PC-3 (cell line): ENCODE data around the gene NDUFA5. TPM values are rescaled to one million over a fixed set of nuclear protein-coding genes. Genes with fewer than 3 reads are reported as not detected.

Source experiments
- ATAC-seq: fragments of 200-7000 bp; cut with Tn5 transposase; 2 replicates; pipeline ENCODE4 v1.9.1; 2020; ENCODE audit warnings: mild to moderate bottlenecking, moderate library complexity
- BruUV-seq: library from RNA; stranded (reverse); fragments of 400-500 nt; replicated peaks from 2 replicates; lab custom pipeline; 2021; lab: Mats Ljungman, UMichigan
- CTCF ChIA-PET: fragments of 300-600 bp; sonication (Branson Sonifier 250); formaldehyde crosslinking; loops from one replicate; lab custom pipeline; 2022; ENCODE audit warnings: antibody characterized with exemption; lab: Charles Lee
- POLR2A ChIA-PET: fragments of 300-600 bp; sonication (Branson Sonifier 250); formaldehyde crosslinking; loops from one replicate; lab custom pipeline; 2022; ENCODE audit warnings: antibody characterized with exemption; ENCODE audit not compliant: unreplicated experiment; lab: Charles Lee
- DNase-seq: peaks from one replicate; pipeline ENCODE4 v3.0.0-alpha.2; 2015
- H2AFZ ChIP-seq: fragments of 300-600 bp; sonication (generic); 2 replicates; pipeline ENCODE4 v1.6.0; 2016; ENCODE audit warnings: antibody characterized with exemption, low read length
- H3F3A ChIP-seq: fragments of 300-600 bp; sonication (generic); one replicate; pipeline ENCODE4 v1.6.0; 2017; ENCODE audit warnings: antibody characterized with exemption, low read length, control low read depth, mild to moderate bottlenecking; ENCODE audit not compliant: unreplicated experiment
- H3K27ac ChIP-seq: fragments of 300-600 bp; sonication (generic); 2 replicates; pipeline ENCODE4 v1.5.1; 2016; ENCODE audit warnings: mild to moderate bottlenecking, low read length
- H3K27me3 ChIP-seq: fragments of 300-600 bp; sonication (generic); 2 replicates; pipeline ENCODE4 v1.6.1; 2016; ENCODE audit warnings: low read length, mixed read lengths
- H3K36me3 ChIP-seq: fragments of 300-600 bp; sonication (generic); 2 replicates; pipeline ENCODE4 v1.6.1; 2016; ENCODE audit warnings: low read depth, mixed run types, low read length, mixed read lengths
- H3K4me1 ChIP-seq: fragments of 300-600 bp; sonication (generic); 2 replicates; pipeline ENCODE4 v1.5.1; 2016; ENCODE audit warnings: low read length; ENCODE audit not compliant: insufficient read depth
- H3K4me2 ChIP-seq: fragments of 300-600 bp; sonication (generic); 2 replicates; pipeline ENCODE4 v1.6.0; 2016; ENCODE audit warnings: low read length
- H3K4me3 ChIP-seq: fragments of 300-600 bp; sonication (generic); 2 replicates; pipeline ENCODE4 v1.5.1; 2016; ENCODE audit warnings: mild to moderate bottlenecking, low read length, mixed read lengths
- H3K79me2 ChIP-seq: fragments of 300-600 bp; sonication (generic); 2 replicates; pipeline ENCODE4 v1.6.1; 2017; ENCODE audit warnings: low read length, mixed read lengths
- H3K9ac ChIP-seq: fragments of 300-600 bp; sonication (generic); 2 replicates; pipeline ENCODE4 v1.6.0; 2016; ENCODE audit warnings: mild to moderate bottlenecking, low read length
- H3K9me2 ChIP-seq: fragments of 300-600 bp; sonication (generic); replicated peaks from 2 replicates; pipeline ENCODE4 v1.6.1; 2016; ENCODE audit warnings: mixed run types, low read length, mixed read lengths
- H3K9me3 ChIP-seq: fragments of 300-600 bp; sonication (generic); 2 replicates; pipeline ENCODE4 v1.6.1; 2016; ENCODE audit warnings: low read length, mixed read lengths
- H4K20me1 ChIP-seq: fragments of 300-600 bp; sonication (generic); 2 replicates; pipeline ENCODE4 v1.6.1; 2016; ENCODE audit warnings: low read length, mixed read lengths
- CTCF ChIP-seq: fragments of 300-600 bp; sonication (generic); conservative IDR thresholded peaks from 2 replicates; pipeline ENCODE4 v1.5.1; 2017; ENCODE audit warnings: antibody characterized with exemption, low read depth, mild to moderate bottlenecking, low read length
- EZH2 ChIP-seq: fragments of 300-600 bp; sonication (generic); IDR thresholded peaks from one replicate; pipeline ENCODE4 v1.6.1; 2017; ENCODE audit warnings: antibody characterized with exemption, mild to moderate bottlenecking, low read length; ENCODE audit not compliant: unreplicated experiment
- EZH2phosphoT487 ChIP-seq: fragments of 300-600 bp; sonication (generic); IDR thresholded peaks from 2 replicates; pipeline ENCODE4 v1.6.1; 2018; ENCODE audit warnings: mild to moderate bottlenecking, antibody characterized with exemption, low read length, borderline replicate concordance
- intact Hi-C: fragments of 100-400 bp; cut with micrococcal nuclease; formaldehyde crosslinking; loops from 2 replicates; pipeline ENCODE4 v1.9.0; 2023
- total RNA-seq: library from RNA; depleted of rRNA; stranded (reverse); fragments of >200 nt; gene quantifications from 2 replicates; pipeline ENCODE4 v1.2.3, GENCODE V29; 2014

The NDUFA5 gene
- total RNA-seq, 1 experiment from 2014 or later = 46.9 TPM

- CTCF ChIA-PET = no interaction called here
- Histone ChIP-seq H3K4me2 (no peak overlapping the region), H4K20me1 (no peaks in the 10 kb centered on the region), H3K4me1 (no peaks in the 10 kb centered on the region), H3K4me3 (no peak overlapping the region), H3K9me3 (no peaks in the 10 kb centered on the region), H3K79me2 (no peaks in the 10 kb centered on the region), H3K9ac (no peak overlapping the region), H3K9me2 (no peaks in the 10 kb centered on the region), H3F3A (no peaks in the 10 kb centered on the region), H3K27ac (no peak overlapping the region), H2AFZ (no peak overlapping the region), H3K27me3 (peaks cover 14% of the 10 kb centered on the region), H3K36me3 (no peaks in the 10 kb centered on the region)
- TF ChIP-seq EZH2phosphoT487 (no peak), CTCF (no peak), EZH2 (no peak)
- no TSS peak for BruUV-seq
- intact Hi-C loops = no loop called here
- DNase-seq (no peak), ATAC-seq (no peak)
- POLR2A ChIA-PET = interaction anchor here (0.6 kb wide), 1 partner anchor 51 kb away, joined by 3 read pairs; no protein-coding TSS in a partner anchor
Observed at GRCh38 chr7:123573341-123573740, 15.7 kb upstream of the NDUFA5 start.

- Histone ChIP-seq H3K36me3 (no peaks in the 10 kb centered on the region), H3F3A (no peaks in the 10 kb centered on the region), H3K4me3 (no peak overlapping the region), H4K20me1 (no peaks in the 10 kb centered on the region), H3K9me2 (no peaks in the 10 kb centered on the region), H3K27ac (no peak overlapping the region), H3K27me3 (peaks cover 2% of the 10 kb centered on the region; the same call in 1 of the 2 replicates), H3K9ac (no peak overlapping the region), H3K9me3 (no peaks in the 10 kb centered on the region), H2AFZ (no peak overlapping the region), H3K4me1 (no peaks in the 10 kb centered on the region), H3K79me2 (no peaks in the 10 kb centered on the region), H3K4me2 (no peak overlapping the region)
- no peak for ATAC-seq
- POLR2A ChIA-PET = no interaction called here
- intact Hi-C loops = no loop called here
- no peak for TF ChIP-seq EZH2phosphoT487
- no peak for TF ChIP-seq EZH2
- TF ChIP-seq CTCF = no peak
- DNase-seq = no peak
- CTCF ChIA-PET = no interaction called here
- BruUV-seq = no TSS peak
Observed at GRCh38 chr7:123571684-123572083, 14.1 kb upstream of the NDUFA5 start.

- Histone ChIP-seq H3K9me3 (no peaks in the 10 kb centered on the region), H3K27ac (no peak overlapping the region), H3K4me1 (no peaks in the 10 kb centered on the region), H3K27me3 (no peaks in the 10 kb centered on the region), H4K20me1 (no peaks in the 10 kb centered on the region), H3K4me3 (no peak overlapping the region), H2AFZ (no peak overlapping the region), H3K79me2 (no peaks in the 10 kb centered on the region), H3F3A (no peaks in the 10 kb centered on the region), H3K9ac (no peak overlapping the region), H3K36me3 (no peaks in the 10 kb centered on the region), H3K9me2 (no peaks in the 10 kb centered on the region), H3K4me2 (no peak overlapping the region)
- intact Hi-C loops = no loop called here
- CTCF ChIA-PET = no interaction called here
- ATAC-seq (no peak), DNase-seq (no peak)
- no TSS peak for BruUV-seq
- POLR2A ChIA-PET = no interaction called here
- TF ChIP-seq EZH2phosphoT487 (no peak), CTCF (no peak), EZH2 (no peak)
Observed at GRCh38 chr7:123571187-123571586, 13.6 kb upstream of the NDUFA5 start.
